HCT116 (cell line): ENCODE data around the gene FAM13C. TPM values are rescaled to one million over a fixed set of nuclear protein-coding genes. Genes with fewer than 3 reads are reported as not detected.

Experiments used
- ATAC-seq: fragments of 200-7000 bp; cut with Tn5 transposase; 2 replicates; pipeline ENCODE4 v1.9.1; 2020; ENCODE audit warnings: mild to moderate bottlenecking, moderate library complexity
- BruUV-seq: library from RNA; stranded (reverse); fragments of 400-500 nt; replicated peaks from 2 replicates; lab custom pipeline; 2021; lab: Mats Ljungman, UMichigan
- CTCF ChIA-PET: fragments of 300-600 bp; sonication (Branson Sonifier 250); formaldehyde crosslinking; loops from one replicate; lab custom pipeline; 2021; ENCODE audit warnings: antibody characterized with exemption; lab: Charles Lee
- POLR2A ChIA-PET: fragments of 300-600, 350-600 bp; sonication (Branson Sonifier 250); formaldehyde crosslinking; loops from one replicate; lab custom pipeline; 2021; ENCODE audit warnings: antibody characterized with exemption; lab: Charles Lee
- RAD21 ChIA-PET, 2 experiments: fragments of 300-600 bp; sonication (Branson Sonifier 250); formaldehyde crosslinking; loops; one replicate each; lab custom pipeline; 2023; ENCODE audit warnings: low total read pairs in 2 of 2; ENCODE audit not compliant: uncharacterized antibody in 2 of 2, unreplicated experiment in 2 of 2, low non-redundant PET in 1 of 2; lab: Charles Lee
- DNase-seq: peaks from one replicate; pipeline ENCODE4 v3.0.0-alpha.2; 2010; ENCODE audit warnings: low read depth, low spot score
- H2AFZ ChIP-seq: fragments of 200-600 bp; shearing (Covaris generic), sonication (generic); 2 replicates; pipeline ENCODE4 v1.6.1; 2017; ENCODE audit warnings: low read depth, mixed run types, mixed read lengths, antibody characterized with exemption, low read length; ENCODE audit not compliant: poor library complexity, severe bottlenecking
- H3K27ac ChIP-seq: 2 replicates; pipeline ENCODE4 v1.5.1; 2012; ENCODE audit warnings: low read depth, low read length
- H3K27me3 ChIP-seq: fragments of 200-600 bp; sonication (generic); 2 replicates; pipeline ENCODE4 v1.6.1; 2016; ENCODE audit warnings: mixed run types, low read length, mixed read lengths; ENCODE audit not compliant: insufficient read depth
- H3K36me3 ChIP-seq, 2 experiments: fragments of 200-500 bp in 1 of 2; fragments of 200-600 bp in 1 of 2; sonication (Bioruptor generic) in 1 of 2; sonication (generic) in 1 of 2; 2 replicates each; pipeline versions ENCODE4 v1.5.1 to v1.6.1; 2014 to 2016; ENCODE audit warnings: low read length in 2 of 2, inconsistent platforms in 1 of 2, mixed read lengths in 1 of 2, mixed run types in 1 of 2; ENCODE audit not compliant: insufficient read depth in 2 of 2, control insufficient read depth in 1 of 2
- H3K4me1 ChIP-seq, 2 experiments: fragments of 200-600 bp in 1 of 2; sonication (generic) in 1 of 2; 2 replicates each; pipeline versions ENCODE4 v1.5.1 to v1.6.1; 2012 to 2017; ENCODE audit warnings: low read length in 2 of 2, inconsistent platforms in 1 of 2, mild to moderate bottlenecking in 1 of 2, mixed read lengths in 1 of 2, mixed run types in 1 of 2, moderate library complexity in 1 of 2; ENCODE audit not compliant: insufficient read depth in 2 of 2, control insufficient read depth in 1 of 2
- H3K4me2 ChIP-seq: fragments of 200-600 bp; sonication (generic); 2 replicates; pipeline ENCODE4 v1.6.1; 2017; ENCODE audit warnings: mixed run types, low read length, mixed read lengths
- H3K4me3 ChIP-seq, 2 experiments: fragments of 200-600 bp in 1 of 2; sonication (generic) in 1 of 2; replicated peaks in 1 of 2; 2 replicates each; pipeline ENCODE4 v1.5.1; 2011 to 2016; ENCODE audit warnings: low read length in 2 of 2, control low read depth in 1 of 2, low read depth in 1 of 2, mild to moderate bottlenecking in 1 of 2, mixed read lengths in 1 of 2, mixed run types in 1 of 2
- H3K79me2 ChIP-seq: fragments of 200-600 bp; sonication (generic); 2 replicates; pipeline ENCODE4 v1.6.1; 2017; ENCODE audit warnings: mild to moderate bottlenecking, mixed run types, low read length, moderate library complexity, mixed read lengths; ENCODE audit not compliant: insufficient read depth
- H3K9ac ChIP-seq: fragments of 200-600 bp; sonication (generic); 2 replicates; pipeline ENCODE4 v1.6.1; 2016; ENCODE audit warnings: low read length, mixed read lengths
- H3K9me2 ChIP-seq: fragments of 200-600 bp; sonication (generic), shearing (Covaris generic); 2 replicates; pipeline ENCODE4 v1.6.1; 2017; ENCODE audit warnings: mixed run types, mild to moderate bottlenecking, moderate library complexity; ENCODE audit not compliant: insufficient read depth
- H3K9me3 ChIP-seq, 2 experiments: fragments of 200-500 bp in 1 of 2; fragments of 200-600 bp in 1 of 2; sonication (Bioruptor generic) in 1 of 2; sonication (generic) in 1 of 2; 2 replicates each; pipeline ENCODE4 v1.6.1; 2014 to 2017; ENCODE audit warnings: low read length in 2 of 2, mixed read lengths in 2 of 2, inconsistent platforms in 1 of 2, low read depth in 1 of 2, mild to moderate bottlenecking in 1 of 2, mixed run types in 1 of 2, moderate library complexity in 1 of 2; ENCODE audit not compliant: control insufficient read depth in 1 of 2, insufficient read depth in 1 of 2
- H4K20me1 ChIP-seq: fragments of 200-600 bp; sonication (generic), shearing (Covaris generic); 2 replicates; pipeline ENCODE4 v1.6.1; 2017; ENCODE audit warnings: mixed run types, mild to moderate bottlenecking, moderate library complexity; ENCODE audit not compliant: insufficient read depth
- CBX3 ChIP-seq: IDR thresholded peaks from 2 replicates; pipeline ENCODE4 v1.6.1; 2012; ENCODE audit warnings: low read depth
- EGR1 ChIP-seq: IDR thresholded peaks from 2 replicates; pipeline ENCODE4 v1.6.1; 2012; ENCODE audit warnings: low read depth
- EZH2 ChIP-seq: fragments of 200-600 bp; sonication (generic); IDR thresholded peaks from 2 replicates; pipeline ENCODE4 v1.6.1; 2017; ENCODE audit warnings: antibody characterized with exemption, mixed run types
- POLR2AphosphoS5 ChIP-seq: IDR thresholded peaks from 2 replicates; pipeline ENCODE4 v1.6.1; 2011; ENCODE audit warnings: mild to moderate bottlenecking, low read depth, low read length, moderate library complexity
- SIN3A ChIP-seq: IDR thresholded peaks from 2 replicates; pipeline ENCODE4 v1.6.1; 2012; ENCODE audit warnings: low read depth
- TCF7L2 ChIP-seq: IDR thresholded peaks from 2 replicates; pipeline ENCODE4 v1.7.0; 2011; ENCODE audit warnings: borderline replicate concordance, inconsistent platforms; ENCODE audit not compliant: insufficient read depth, insufficient read length; ENCODE audit errors: extremely low read depth
- YY1 ChIP-seq: IDR thresholded peaks from 2 replicates; pipeline ENCODE4 v1.6.1; 2011; ENCODE audit warnings: low read length, low read depth, moderate library complexity, mild to moderate bottlenecking; ENCODE audit not compliant: insufficient replicate concordance; ENCODE audit errors: extremely low read depth
- intact Hi-C: fragments of 100-400 bp; cut with micrococcal nuclease; formaldehyde crosslinking; loops from 2 replicates; pipeline ENCODE4 v1.10.0; 2022
- total RNA-seq: library from RNA; stranded (reverse); gene quantifications from one replicate; pipeline ENCODE4 v1.2.1, GENCODE V29; 2021; ENCODE audit not compliant: unreplicated experiment
- TF ChIP-seq, protein P1 (sequence below): IDR thresholded peaks from 2 replicates; pipeline ENCODE4 v1.6.1; 2012
- TF ChIP-seq, protein P2 (sequence below), 3 experiments: fragments of 200-600 bp in 1 of 3; sonication (generic) in 1 of 3; IDR thresholded peaks in 2 of 3; conservative IDR thresholded peaks in 1 of 3; 2 replicates each; pipeline ENCODE4 v1.5.1; 2012 to 2017; ENCODE audit warnings: low read depth in 2 of 3, low read length in 2 of 3, antibody characterized with exemption in 1 of 3, borderline replicate concordance in 1 of 3, control low read depth in 1 of 3, mild to moderate bottlenecking in 1 of 3, mixed read lengths in 1 of 3, mixed run types in 1 of 3, moderate library complexity in 1 of 3; ENCODE audit not compliant: insufficient read depth in 1 of 3

The FAM13C gene
- total RNA-seq, 1 experiment from 2014 or later: 0.42 TPM

DNA sequence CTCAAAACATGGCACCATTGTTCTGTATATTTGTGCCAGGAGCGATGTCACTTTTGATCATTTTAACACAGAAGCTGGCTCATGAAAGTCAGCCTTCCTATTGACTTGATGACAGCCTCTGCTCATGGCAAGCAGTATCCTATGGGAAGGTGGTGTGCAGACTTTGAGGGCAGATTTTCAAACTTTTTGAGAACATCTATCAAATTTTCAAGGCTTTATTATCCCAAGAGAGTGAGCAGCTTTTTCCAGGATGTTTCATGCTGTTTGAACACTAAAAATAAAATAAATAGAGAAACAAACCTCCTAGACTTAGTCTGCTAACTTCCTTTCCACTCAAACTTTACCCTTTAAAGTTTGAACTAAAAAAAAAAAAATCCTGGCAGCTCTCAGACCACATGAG, 20.3 kb downstream of the FAM13C start:
- CTCF ChIA-PET: no interaction called here
- BruUV-seq: no TSS peak

DNA sequence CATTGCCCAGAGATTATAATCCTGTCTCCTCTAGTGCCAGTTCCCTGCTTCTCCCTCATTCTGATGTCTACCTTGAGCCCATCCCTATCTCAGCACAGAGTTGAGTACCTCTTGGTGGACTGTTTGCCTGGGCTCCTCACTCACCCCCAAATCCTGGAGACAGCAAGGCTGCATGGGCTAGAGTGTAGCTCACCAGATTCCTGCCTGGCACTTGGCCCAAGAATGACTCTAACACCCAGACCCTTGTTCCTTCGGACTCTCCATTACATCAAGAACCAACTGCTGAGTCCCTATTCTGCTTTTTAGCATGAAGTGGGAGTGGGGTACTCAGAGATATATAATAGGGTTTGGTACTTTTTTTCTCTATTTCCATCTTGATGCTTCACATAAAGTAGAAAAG, 22.1 kb downstream of the FAM13C start:
- ChIA-PET CTCF (no interaction called here), POLR2A (no interaction called here), RAD21 (no interaction called here)
- H3K4me1 ChIP-seq: 0 out of 4 replicates have a peak, but pooled peaks cover 0 to 2% of the 10 kb centered on the region in 2 experiments
- no TSS peak for BruUV-seq
- no peaks in the 10 kb centered on the region for H3K36me3 ChIP-seq
- H3K79me2 ChIP-seq: no peaks in the 10 kb centered on the region
- H4K20me1 ChIP-seq: no peaks in the 10 kb centered on the region
- intact Hi-C loops: no loop called here
- H3K9ac ChIP-seq: no peak overlapping the region
- no peak for ATAC-seq
- H3K27ac ChIP-seq: no peak overlapping the region
- no peaks in the 10 kb centered on the region for H3K9me3 ChIP-seq
- H2AFZ ChIP-seq: no peak overlapping the region
- TF ChIP-seq, protein P1, sequence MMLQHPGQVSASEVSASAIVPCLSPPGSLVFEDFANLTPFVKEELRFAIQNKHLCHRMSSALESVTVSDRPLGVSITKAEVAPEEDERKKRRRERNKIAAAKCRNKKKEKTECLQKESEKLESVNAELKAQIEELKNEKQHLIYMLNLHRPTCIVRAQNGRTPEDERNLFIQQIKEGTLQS: no peak
- TF ChIP-seq CBX3 (no peak), POLR2AphosphoS5 (no peak)
- no peak overlapping the region for H3K4me3 ChIP-seq
- no peak for DNase-seq
- 0 out of 2 replicates have a peak, but pooled peaks cover 4% of the 10 kb centered on the region for H3K27me3 ChIP-seq
- no peaks in the 10 kb centered on the region for H3K9me2 ChIP-seq
- no peak overlapping the region for H3K4me2 ChIP-seq

More for the DNA sequence above, 20.3 kb downstream of the FAM13C start:
- intact Hi-C loops: no loop called here
- Histone ChIP-seq H3K79me2 (no peaks in the 10 kb centered on the region), H3K4me3 (no peak overlapping the region), H3K4me2 (no peak overlapping the region), H3K9me2 (no peaks in the 10 kb centered on the region), H4K20me1 (no peaks in the 10 kb centered on the region), H3K9ac (no peak overlapping the region), H3K4me1 (0 out of 4 replicates have a peak, but pooled peaks cover 0 to 2% of the 10 kb centered on the region in 2 experiments), H3K27me3 (peaks cover 4% of the 10 kb centered on the region; the same call in 1 of the 2 replicates), H3K27ac (no peak overlapping the region), H3K9me3 (no peaks in the 10 kb centered on the region), H2AFZ (no peak overlapping the region), H3K36me3 (no peaks in the 10 kb centered on the region)
- POLR2A ChIA-PET: no interaction called here
- no peak for TF ChIP-seq SIN3A
- TF ChIP-seq, protein P2, sequence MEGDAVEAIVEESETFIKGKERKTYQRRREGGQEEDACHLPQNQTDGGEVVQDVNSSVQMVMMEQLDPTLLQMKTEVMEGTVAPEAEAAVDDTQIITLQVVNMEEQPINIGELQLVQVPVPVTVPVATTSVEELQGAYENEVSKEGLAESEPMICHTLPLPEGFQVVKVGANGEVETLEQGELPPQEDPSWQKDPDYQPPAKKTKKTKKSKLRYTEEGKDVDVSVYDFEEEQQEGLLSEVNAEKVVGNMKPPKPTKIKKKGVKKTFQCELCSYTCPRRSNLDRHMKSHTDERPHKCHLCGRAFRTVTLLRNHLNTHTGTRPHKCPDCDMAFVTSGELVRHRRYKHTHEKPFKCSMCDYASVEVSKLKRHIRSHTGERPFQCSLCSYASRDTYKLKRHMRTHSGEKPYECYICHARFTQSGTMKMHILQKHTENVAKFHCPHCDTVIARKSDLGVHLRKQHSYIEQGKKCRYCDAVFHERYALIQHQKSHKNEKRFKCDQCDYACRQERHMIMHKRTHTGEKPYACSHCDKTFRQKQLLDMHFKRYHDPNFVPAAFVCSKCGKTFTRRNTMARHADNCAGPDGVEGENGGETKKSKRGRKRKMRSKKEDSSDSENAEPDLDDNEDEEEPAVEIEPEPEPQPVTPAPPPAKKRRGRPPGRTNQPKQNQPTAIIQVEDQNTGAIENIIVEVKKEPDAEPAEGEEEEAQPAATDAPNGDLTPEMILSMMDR (IDR thresholded peaks at IDR 0.05 in 2 of 3, conservative IDR thresholded peaks at IDR 0.05 in 1 of 3; ENCODE audit: borderline replicate concordance in 1 of 3, insufficient read depth in 1 of 3, low read depth in 2 of 3, low read length in 2 of 3): no peak
- TF ChIP-seq EGR1: no peak
- TF ChIP-seq EZH2: no peak
- TF ChIP-seq TCF7L2: no peak
- TF ChIP-seq YY1: no peak
- no peak for DNase-seq
- RAD21 ChIA-PET: no interaction called here
- ATAC-seq: no peak
